T-helper 9 cell (primary cell): ENCODE data around the gene GPR33.
"Not testable (repeated sequence)": the region's sequence is repeated elsewhere in the genome, so short reads cannot be mapped to it uniquely, and the experiment has no call there.

ENCODE experiments used
- DNase-seq: peaks from one replicate; pipeline ENCODE4 v3.0.0-alpha.2; 2020

The GPR33 gene

DNA sequence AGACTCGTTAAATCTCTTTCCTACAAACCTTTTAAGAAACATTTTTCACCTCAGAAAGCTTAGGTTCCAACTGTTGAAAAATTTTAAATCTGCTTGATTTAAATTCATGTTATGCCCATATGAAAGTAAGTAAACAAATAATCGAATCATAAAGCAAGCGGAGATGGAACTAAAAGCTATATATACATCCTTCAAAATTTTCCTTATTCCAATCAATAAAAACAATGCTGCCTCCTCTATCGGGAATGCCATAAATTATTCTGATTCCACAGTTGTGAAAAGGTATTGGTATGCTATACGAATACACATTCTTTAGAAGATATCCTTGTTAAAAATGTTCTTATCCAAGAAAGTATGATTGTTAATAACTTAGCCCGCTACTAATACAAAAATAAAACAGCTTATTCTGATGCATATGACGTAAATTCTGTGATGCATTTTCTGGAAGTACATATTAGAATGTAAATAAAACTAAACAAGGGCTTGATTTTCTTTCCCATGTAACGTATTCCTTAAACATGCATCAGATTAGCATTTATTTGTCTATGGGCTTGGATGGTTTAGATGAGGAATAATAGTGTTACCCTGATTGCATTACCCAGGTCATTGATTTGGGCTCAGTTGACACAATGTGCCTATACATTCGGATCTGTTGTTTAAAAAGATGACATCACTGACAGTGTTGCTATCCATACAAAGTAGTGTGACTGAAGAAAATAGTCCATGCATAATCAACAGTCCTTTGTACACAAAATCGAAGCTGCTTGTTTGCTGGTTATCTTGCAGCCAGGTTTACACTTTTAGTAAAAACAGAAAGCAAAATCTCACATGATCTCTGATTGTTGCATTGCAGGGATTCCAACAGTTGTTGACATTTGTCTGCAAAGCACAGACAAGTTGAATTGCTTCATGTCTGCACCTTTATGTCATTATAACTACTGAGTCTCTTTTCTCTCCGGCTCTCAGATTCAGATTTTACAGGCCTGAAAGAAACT, 29.9 kb downstream of the GPR33 start:
- no peak for DNase-seq

- peak; percentile 91 for DNase-seq
These were observed 30.8 kb downstream of the GPR33 start, which contains the start of gene DTD2 for GRCh38 chr14:31456841-31457664. Gene DTD2 (minus strand): TSS chr14:31457506. CDS start chr14:31457393, 113 bp downstream.

GRCh38 chr14:31449971-31450610, 37.7 kb downstream of the GPR33 start:
- DNase-seq: no peak

DNA sequence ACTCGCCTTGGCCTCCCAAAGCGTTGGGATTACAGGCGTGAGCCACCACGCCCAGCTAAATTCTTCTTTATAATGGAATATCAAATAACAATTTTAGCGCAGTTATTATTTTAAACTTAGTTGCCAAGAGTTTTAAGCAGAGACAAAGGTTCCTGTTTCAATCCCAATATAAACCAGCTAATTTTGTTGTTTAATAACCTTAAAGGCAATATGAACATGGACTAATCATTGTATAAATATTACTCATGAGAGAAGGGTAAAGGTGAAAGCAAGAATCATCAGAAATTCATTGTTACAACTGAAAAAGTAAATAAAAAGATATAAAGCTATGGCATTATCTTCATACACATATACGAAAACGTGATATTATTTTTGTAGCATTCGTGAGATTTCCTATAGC, 38.7 kb downstream of the GPR33 start:
- DNase-seq: no peak

DNA sequence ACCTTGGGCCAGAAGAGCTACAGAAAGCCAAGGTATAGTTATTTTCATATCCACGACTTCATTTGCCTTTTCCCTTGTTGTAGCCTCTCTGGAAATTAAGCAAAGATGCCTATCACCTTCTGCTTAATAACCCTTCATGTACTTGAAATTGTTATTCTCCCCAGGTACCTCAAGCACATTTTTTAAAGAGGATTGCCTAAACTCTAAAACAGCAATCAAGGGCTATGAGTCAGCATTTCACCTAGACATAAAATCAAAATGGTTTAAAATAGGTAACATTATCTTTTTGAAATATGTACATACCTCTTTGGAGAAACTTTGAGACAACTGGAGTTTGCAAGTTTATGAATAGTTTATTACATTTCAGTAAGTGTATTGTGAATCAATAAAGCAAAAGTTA, 42.1 kb downstream of the GPR33 start:
- DNase-seq: no peak

- DNase-seq: no peak
These were observed 45.6 kb downstream of the GPR33 start for GRCh38 chr14:31442284-31442683.

GRCh38 chr14:31441273-31442111, 46.3 kb downstream of the GPR33 start:
- DNase-seq: no peak

GRCh38 chr14:31440280-31440679, 47.6 kb downstream of the GPR33 start:
- no peak for DNase-seq

GRCh38 chr14:31439561-31439960, 48.3 kb downstream of the GPR33 start:
- DNase-seq: no peak

GRCh38 chr14:31437045-31437691, 50.7 kb downstream of the GPR33 start:
- not testable (repeated sequence) for DNase-seq

DNA sequence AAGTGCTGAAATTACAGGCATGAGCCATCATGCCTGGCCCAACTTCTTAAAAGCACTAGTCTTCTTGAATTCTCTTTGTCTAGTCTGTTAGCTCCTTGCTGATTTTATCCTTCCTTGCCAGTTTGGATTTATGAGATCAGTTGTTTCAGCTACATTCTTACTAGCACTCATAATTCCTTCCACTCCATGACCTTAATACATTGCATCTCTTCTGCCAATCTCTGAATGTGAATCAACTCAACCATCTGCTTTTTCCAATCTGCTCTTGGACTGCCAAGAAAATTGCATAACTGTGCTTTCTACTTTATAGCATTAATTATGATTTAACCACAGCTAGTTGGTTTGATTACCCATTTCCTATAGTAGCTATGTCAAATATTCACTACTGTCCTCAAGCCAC, 52.6 kb downstream of the GPR33 start:
- no peak for DNase-seq
